SJSA1 (cell line): ENCODE data around the gene FCHSD1. TPM values are rescaled to one million over a fixed set of nuclear protein-coding genes. Genes with fewer than 3 reads are reported as not detected.

ENCODE experiments used
- DNase-seq, 2 experiments: peaks; one replicate each; pipeline ENCODE4 v3.0.0-alpha.2; 2015 to 2020; ENCODE audit warnings: low spot score in 2 of 2, low read depth in 1 of 2
- H3K27ac ChIP-seq: fragments of 250-450 bp; sonication (Bioruptor Pico); 2 replicates; pipeline ENCODE4 v1.5.1; 2020; ENCODE audit warnings: mild to moderate bottlenecking, moderate library complexity
- H3K27me3 ChIP-seq: fragments of 250-450 bp; sonication (Bioruptor Pico); replicated peaks from 2 replicates; pipeline ENCODE4 v1.5.1; 2020; ENCODE audit warnings: mild to moderate bottlenecking, moderate library complexity
- H3K36me3 ChIP-seq: fragments of 250-450 bp; sonication (Bioruptor Pico); 2 replicates; pipeline ENCODE4 v1.5.1; 2020; ENCODE audit warnings: mild to moderate bottlenecking
- H3K4me1 ChIP-seq: fragments of 250-450 bp; sonication (Bioruptor Pico); replicated peaks from 2 replicates; pipeline ENCODE4 v1.6.1; 2021; ENCODE audit warnings: mild to moderate bottlenecking
- H3K4me3 ChIP-seq: fragments of 250-450 bp; sonication (Bioruptor Pico); 2 replicates; pipeline ENCODE4 v1.5.1; 2020; ENCODE audit warnings: mild to moderate bottlenecking
- H3K9me3 ChIP-seq: fragments of 250-450 bp; sonication (Bioruptor Pico); replicated peaks from 2 replicates; pipeline ENCODE4 v1.5.1; 2020; ENCODE audit warnings: mild to moderate bottlenecking
- total RNA-seq: library from RNA; depleted of rRNA; stranded (reverse); fragments of >200 nt; shearing (Covaris generic); gene quantifications from 2 replicates; pipeline ENCODE4 v1.2.3, GENCODE V29; 2014; rRNA removed

FCHSD1 gene
- total RNA-seq, result 33.2 and 35.8 TPM in 2 replicates

DNA sequence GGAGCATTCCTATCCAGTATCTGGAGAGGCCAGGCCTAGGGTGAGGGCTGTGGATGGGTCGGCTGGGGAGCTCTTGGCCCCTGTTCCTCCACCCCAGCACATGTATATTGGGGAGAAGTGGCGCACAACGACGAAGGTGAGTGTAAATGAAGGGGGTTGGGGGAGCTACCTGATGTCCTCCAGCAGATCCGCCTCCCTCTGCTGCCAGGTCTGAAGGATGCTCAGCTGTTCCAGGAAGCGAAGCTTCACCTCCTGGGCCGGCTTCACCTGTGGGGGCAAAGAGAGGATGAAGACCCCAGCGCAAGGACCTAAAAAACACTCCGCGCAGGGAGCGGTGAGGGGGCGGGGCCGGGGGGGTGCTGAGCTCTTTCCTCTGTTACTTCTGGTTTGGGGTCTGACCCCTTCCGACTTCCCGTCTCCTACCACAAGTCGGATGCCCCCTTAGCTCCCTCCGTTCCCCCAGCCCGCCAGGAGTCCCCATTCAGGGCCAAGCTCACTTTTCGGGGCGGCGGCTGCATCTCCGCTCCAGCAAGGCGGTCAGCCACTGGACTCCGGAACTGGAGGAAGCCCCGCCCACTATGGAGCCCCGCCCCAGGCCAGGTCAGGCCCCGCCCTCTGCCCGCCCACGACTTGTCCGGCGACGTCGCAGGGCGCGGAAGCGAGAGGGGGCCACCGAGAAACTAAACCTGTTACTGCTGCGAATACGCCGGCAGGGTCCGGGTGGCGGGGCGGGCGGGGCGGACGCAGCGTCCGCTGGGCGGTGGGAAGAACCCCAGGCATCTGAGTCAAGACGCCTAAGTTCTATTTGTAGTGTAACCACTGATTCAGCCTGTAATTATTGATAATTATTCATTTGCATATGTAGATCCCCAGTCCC lies at the start of gene FCHSD1:
Gene FCHSD1 (minus strand): TSS at position 568 of the 877 bp plus-strand sequence. CDS start 50 bp downstream, at position 518.
- no peaks in the 10 kb centered on the region for H3K9me3 ChIP-seq
- DNase-seq, result peak; percentile 71 to 95
- peaks cover 56% of the 10 kb centered on the region for H3K36me3 ChIP-seq
- H3K27ac ChIP-seq, result peak within 1 kb of the TSS; percentile 19
- H3K4me3 ChIP-seq, result peak within 1 kb of the TSS; percentile 57
- peaks cover 13% of the 10 kb centered on the region for H3K4me1 ChIP-seq
- H3K27me3 ChIP-seq, result no peaks in the 10 kb centered on the region

DNA sequence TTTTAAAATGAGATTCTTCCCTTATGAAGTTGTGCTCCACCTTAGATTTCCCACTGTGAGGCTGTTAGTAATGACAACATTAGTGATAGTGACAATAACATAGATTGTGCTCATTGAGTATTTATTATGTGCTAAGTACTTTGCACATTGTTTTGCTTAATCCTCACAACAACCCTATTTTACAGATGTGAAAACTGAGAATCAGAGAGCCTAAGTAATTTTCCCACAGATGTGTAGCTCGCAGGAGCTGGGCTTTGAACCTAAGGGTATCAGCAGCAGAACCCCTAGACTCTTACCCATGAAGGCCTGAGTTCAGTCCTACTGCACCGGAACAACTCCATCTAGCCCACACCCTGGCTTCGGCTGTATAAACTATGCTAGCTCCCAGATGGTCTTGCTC lies 46.4 kb upstream of the FCHSD1 start:
- Histone ChIP-seq H3K27ac (no peak overlapping the region), H3K4me3 (no peak overlapping the region), H3K36me3 (no peaks in the 10 kb centered on the region), H3K27me3 (peaks cover 35% of the 10 kb centered on the region), H3K9me3 (peaks cover 3% of the 10 kb centered on the region; the same call in 1 of the 2 replicates), H3K4me1 (peaks cover 20% of the 10 kb centered on the region)
- no peak for DNase-seq

DNA sequence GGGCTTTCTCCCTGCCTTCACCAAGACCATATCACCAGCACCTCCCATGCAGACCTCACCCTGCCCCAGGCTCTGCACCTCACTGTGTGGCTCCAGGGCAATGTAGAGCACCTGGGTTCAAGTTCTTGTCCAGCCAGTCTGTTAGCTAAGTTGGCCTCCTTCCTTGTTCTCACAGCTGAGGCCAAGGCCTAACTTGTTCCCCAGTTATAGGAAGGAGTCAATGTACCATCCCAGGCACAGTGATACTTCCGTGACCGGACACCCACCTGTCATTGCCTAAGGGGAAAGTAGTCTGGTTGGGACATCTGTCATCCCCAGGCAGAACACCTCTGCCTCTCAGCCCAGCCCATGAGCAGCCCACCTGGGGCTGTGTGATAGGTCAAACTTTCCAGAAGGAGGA lies 45.2 kb upstream of the FCHSD1 start:
- Histone ChIP-seq H3K36me3 (no peaks in the 10 kb centered on the region), H3K27ac (no peak overlapping the region), H3K9me3 (no peaks in the 10 kb centered on the region), H3K27me3 (peaks cover 23% of the 10 kb centered on the region), H3K4me3 (no peak overlapping the region), H3K4me1 (peaks cover 19% of the 10 kb centered on the region)
- DNase-seq, result no peak

DNA sequence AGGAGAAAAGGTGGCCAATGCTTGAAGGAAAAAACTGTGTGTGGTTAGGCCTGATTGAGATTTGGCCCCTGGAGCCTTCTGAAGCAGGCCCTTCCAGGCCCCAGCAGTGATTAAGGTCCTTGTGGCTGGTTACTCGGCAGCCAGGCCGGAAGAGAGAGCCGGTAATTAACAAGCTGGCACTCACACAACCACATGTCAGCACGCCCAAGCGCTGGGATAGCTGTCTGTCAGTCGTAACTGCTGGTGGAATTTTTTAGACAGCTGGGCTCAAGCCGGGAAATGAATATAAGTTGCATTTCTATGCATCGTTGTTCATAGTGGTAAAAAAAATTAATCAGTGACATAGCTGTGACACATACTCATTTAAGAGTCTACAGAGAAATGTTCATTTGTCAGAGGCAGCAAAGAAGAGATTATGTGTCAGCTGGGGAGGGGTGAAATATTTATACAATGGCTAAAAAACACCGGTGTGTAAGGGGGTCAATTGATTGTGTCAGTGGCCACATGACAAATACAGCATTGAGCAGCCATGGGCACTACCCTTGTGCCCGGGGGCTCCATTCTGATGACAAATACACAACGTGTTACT lies 44.5 kb upstream of the FCHSD1 start:
- H3K4me1 ChIP-seq, result peaks cover 19% of the 10 kb centered on the region
- H3K36me3 ChIP-seq, result no peaks in the 10 kb centered on the region
- no peaks in the 10 kb centered on the region for H3K9me3 ChIP-seq
- H3K27me3 ChIP-seq, result peaks cover 16% of the 10 kb centered on the region; the same call in 1 of the 2 replicates
- no peak for DNase-seq
- H3K27ac ChIP-seq, result no peak overlapping the region
- H3K4me3 ChIP-seq, result no peak overlapping the region

DNA sequence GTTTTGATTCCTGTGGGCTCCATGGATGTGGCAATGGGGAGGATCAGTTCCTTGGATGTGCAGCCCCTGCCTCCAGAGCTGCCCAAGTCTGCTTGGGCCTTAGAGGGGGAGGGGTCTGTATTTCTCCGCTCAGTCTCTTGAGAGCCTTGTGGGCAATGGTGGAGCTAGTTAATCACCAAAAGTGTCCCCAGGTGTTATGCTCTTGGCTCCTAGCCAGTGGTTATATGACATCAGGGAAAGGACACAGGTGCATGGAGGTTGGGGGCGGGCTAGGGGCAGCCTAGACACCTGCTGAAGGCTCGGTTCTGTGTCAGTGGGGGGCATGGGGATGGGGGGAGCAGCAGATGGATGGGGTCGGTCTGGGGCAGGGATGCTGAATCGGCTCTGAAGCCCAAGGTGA lies 43.3 kb upstream of the FCHSD1 start:
- Histone ChIP-seq H3K27me3 (peaks cover 14% of the 10 kb centered on the region), H3K4me3 (no peak overlapping the region), H3K36me3 (no peaks in the 10 kb centered on the region), H3K27ac (no peak overlapping the region), H3K4me1 (peaks cover 19% of the 10 kb centered on the region), H3K9me3 (no peaks in the 10 kb centered on the region)
- no peak for DNase-seq

DNA sequence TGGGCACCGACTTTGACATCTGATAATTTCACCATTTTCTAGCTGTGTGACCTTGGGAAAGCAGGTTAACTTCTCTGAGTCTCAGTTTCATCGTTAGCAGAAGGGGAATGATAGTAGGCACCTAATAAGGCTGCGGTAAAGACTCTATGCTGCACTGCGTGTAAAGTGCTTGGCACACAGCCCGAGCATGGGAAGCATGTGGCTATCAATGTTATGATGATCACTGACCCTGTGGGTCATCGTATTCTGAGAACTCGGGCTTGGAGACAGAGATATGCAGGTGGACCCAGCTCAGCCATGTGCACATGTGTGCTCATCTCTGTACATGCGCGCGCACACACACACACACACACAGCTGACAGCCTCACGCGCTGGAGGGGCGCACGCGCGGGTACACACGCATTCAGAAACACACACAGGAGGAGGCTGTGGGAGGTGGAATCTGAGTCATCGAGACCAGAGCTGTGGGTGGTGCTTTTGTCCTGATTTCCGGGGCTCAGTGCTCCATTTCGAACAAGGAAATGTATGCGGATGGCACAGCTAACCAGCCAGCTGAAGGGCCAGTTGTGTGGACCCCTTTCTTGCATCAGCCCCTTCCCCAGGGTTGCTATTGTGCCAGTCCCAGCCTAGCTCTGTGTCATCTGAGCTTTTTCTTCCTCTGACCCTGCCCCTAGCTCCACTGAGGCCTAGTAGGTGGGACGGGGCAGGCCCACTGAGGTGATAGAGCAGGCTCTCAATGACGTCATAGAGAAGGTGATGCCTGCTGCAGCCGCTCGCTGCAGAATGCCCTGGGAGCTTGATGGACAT lies 41.9 kb upstream of the FCHSD1 start:
- H3K27ac ChIP-seq, result no peak overlapping the region
- DNase-seq, result peak; percentile 75 to 82
- peaks cover 19% of the 10 kb centered on the region for H3K4me1 ChIP-seq
- H3K27me3 ChIP-seq, result peaks cover 10% of the 10 kb centered on the region; the same call in 1 of the 2 replicates
- H3K36me3 ChIP-seq, result no peaks in the 10 kb centered on the region
- H3K9me3 ChIP-seq, result no peaks in the 10 kb centered on the region
- H3K4me3 ChIP-seq, result no peak overlapping the region

DNA sequence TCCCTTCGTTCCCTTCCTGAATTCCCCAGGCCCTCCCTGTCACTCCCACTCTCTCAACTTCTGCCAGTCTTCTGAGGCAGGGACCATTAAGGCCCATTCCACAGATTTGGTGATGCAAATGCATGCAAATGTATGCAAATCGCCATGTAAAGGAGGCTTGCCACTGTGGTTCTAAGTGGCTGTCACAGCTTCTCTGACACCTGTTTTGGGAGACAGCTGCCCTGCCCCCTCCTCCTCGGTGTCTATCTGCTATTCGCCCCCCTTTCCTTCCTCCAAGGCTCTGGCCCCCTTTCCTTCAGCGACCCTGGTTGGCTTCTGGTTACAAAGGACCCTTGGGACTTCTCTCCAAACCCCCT lies 41.3 kb upstream of the FCHSD1 start:
- 0 out of 2 replicates have a peak overlapping the region, but pooled peaks have one; percentile 5 for H3K4me3 ChIP-seq
- DNase-seq, result no peak
- H3K27ac ChIP-seq, result no peak overlapping the region
- peaks cover 10% of the 10 kb centered on the region; the same call in 1 of the 2 replicates for H3K27me3 ChIP-seq
- H3K36me3 ChIP-seq, result no peaks in the 10 kb centered on the region
- H3K9me3 ChIP-seq, result no peaks in the 10 kb centered on the region
- H3K4me1 ChIP-seq, result peaks cover 19% of the 10 kb centered on the region

DNA sequence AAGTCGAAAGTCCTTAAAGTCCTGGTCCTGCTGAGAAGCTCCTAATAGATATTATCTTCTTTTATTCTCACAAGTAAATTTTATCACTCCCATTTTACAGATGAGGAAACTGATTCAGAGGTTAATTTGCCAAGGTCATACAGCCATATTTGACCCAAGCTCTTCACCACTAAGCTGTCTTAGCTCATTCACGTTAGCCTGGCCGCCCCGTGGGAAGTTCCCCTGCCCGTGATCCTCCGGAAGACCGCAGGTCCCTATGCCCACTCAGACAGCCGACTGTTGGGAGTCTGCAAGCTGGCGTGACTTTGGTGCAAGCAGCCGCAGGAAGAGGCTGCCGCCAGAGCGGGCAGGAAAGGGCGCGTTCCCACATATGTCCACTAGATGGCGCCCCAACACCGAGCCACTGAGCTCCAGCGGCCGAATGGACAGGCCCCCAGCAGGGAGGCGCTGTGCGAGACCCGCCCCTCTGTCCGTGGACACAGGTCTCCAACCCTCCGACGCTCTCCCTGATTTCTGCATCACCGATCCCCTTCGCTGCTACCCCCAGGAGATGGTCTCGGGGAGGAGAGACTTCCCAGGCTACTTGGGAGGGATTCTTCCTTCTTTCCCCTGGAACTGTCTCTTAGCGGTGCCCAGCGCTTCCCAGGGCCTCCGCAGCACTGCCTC lies 40.8 kb upstream of the FCHSD1 start:
- H3K4me3 ChIP-seq, result 0 out of 2 replicates have a peak overlapping the region, but pooled peaks have one; percentile 5
- H3K4me1 ChIP-seq, result peaks cover 19% of the 10 kb centered on the region
- H3K27ac ChIP-seq, result no peak overlapping the region
- H3K27me3 ChIP-seq, result peaks cover 10% of the 10 kb centered on the region; the same call in 1 of the 2 replicates
- DNase-seq, result peak; percentile 88 to 89
- H3K9me3 ChIP-seq, result no peaks in the 10 kb centered on the region
- H3K36me3 ChIP-seq, result no peaks in the 10 kb centered on the region

DNA sequence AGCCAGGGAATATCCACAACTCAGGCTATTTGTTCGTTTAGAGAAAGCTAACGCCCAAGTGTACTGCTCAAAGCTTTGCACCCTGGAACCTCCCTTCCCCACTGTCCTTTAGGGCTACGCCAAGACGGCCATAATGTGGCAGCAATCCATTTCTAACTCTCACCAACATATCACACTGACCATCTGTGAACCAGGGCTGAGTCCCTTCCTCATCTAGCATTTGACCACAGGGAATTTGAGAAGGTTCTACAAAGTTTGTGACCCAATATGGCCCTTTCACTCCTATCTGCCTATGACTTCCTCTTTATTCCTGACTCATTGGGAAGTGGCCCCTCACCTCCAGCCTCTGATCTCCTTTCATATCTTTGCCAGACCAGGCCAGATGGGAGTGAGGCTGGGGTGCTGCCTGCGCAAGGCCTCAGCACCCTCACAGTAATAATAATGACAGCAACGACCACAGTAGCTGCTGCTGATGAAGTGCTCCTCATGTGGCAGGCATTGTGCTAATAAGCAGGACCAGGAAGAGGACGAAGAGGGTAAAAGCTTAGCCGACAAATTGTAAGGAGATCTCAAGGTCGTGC lies 40.2 kb upstream of the FCHSD1 start:
- Histone ChIP-seq H3K36me3 (no peaks in the 10 kb centered on the region), H3K27me3 (peaks cover 10% of the 10 kb centered on the region; the same call in 1 of the 2 replicates), H3K4me1 (peaks cover 19% of the 10 kb centered on the region), H3K27ac (no peak overlapping the region), H3K9me3 (no peaks in the 10 kb centered on the region), H3K4me3 (no peak overlapping the region)
- DNase-seq, result no peak

DNA sequence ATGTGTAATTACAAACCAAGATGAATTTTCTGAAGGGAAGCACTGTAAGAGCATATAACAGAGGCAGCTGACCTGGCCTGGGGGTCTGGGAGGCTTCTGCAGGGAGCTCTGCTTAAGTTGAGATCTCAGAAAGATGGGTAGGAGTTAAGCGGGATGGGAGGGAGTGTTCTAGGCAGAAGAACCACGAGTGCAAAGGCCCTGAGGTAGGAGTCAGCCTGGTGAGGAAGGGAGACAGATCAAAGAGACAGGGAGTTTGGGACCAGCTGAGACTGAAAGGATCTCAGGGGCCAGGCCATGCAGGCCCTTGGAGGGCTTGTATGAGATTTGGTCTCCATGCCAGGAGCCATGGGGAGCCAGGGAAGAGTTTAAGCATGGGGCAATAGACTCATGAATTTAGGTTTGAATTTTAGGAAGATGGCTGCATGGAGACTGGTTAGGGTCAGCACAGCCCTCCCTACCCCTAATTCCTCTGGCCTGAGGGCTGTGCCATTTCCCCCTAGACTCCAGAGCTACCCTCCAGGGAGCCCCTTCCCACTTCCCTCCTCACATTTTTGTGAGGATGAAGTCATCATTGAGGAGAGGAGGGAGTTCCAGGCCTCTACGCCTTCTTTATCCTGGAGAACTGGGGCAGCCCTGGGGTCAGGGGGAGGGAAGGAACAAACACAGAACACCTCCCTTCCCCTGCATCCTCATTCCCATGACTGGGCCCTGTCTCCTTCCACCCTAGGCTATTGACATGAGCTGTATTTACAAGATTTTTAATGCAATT lies 35.6 kb upstream of the FCHSD1 start:
- no peaks in the 10 kb centered on the region for H3K36me3 ChIP-seq
- no peak overlapping the region for H3K4me3 ChIP-seq
- no peaks in the 10 kb centered on the region for H3K9me3 ChIP-seq
- H3K4me1 ChIP-seq, result peaks cover 12% of the 10 kb centered on the region
- no peak for DNase-seq
- H3K27me3 ChIP-seq, result peaks cover 10% of the 10 kb centered on the region; the same call in 1 of the 2 replicates
- H3K27ac ChIP-seq, result no peak overlapping the region

DNA sequence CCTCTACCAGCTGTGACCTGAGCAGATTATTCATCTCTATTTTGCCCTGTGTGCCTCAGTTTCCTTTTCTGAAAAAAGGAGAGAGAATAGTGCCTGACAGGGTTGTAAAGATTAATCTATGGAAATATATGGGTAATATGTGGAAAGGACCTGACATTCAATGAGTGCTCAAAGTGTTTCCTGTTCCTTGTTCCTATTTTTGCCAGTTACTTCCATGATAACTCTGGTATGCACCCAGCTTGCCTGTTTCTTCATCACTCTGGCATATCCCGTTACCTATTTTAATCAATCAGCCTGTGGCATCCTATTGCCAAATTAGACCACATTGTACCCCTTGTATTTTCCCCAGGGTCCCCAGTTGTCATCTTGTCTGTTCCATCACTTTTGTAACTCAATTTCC lies 34.4 kb upstream of the FCHSD1 start:
- H3K36me3 ChIP-seq, result peaks cover 2% of the 10 kb centered on the region

DNA sequence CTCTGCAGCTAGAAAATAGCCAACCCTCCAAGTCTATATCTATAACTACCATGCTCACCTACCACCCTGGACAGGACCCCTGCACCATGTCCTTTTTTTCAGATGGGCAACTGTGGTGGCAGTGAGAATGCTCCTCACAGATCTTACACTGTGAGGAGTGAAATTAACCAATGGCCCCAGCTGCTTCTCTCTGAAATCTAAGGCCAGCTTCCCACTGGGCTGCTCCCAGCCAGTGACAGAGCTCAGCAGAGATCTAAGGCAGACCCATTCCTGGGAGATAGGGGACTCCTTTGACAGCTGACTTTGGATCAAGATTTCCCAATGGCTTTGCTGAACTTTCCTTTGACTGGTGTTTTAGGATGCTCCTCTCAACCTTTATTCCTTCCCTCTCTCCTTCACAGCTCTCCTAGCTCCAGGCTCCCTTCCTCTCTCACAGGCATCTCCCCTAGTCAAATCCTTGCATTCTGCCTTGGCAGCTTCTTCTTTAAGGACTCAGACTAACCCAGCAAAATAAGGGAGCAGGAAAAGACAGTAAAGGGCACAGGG lies 32.5 kb upstream of the FCHSD1 start:
- peaks cover 27% of the 10 kb centered on the region for H3K4me1 ChIP-seq

More for the DNA sequence above, 34.4 kb upstream of the FCHSD1 start:
- Histone ChIP-seq H3K27me3 (peaks cover 10% of the 10 kb centered on the region; the same call in 1 of the 2 replicates), H3K9me3 (no peaks in the 10 kb centered on the region), H3K27ac (no peak overlapping the region), H3K4me3 (no peak overlapping the region), H3K4me1 (peaks cover 22% of the 10 kb centered on the region)
- no peak for DNase-seq

More for the DNA sequence above, 32.5 kb upstream of the FCHSD1 start:
- H3K4me3 ChIP-seq, result no peak overlapping the region
- 0 out of 2 replicates have a peak, but pooled peaks cover 2% of the 10 kb centered on the region for H3K27me3 ChIP-seq
- H3K27ac ChIP-seq, result no peak overlapping the region
- H3K36me3 ChIP-seq, result peaks cover 21% of the 10 kb centered on the region
- DNase-seq, result no peak
- H3K9me3 ChIP-seq, result no peaks in the 10 kb centered on the region
